Endothelial cell of umbilical vein (primary cell): Measurements from ENCODE around the gene ST6GALNAC4. TPM values are rescaled to one million over a fixed set of nuclear protein-coding genes. Genes with fewer than 3 reads are reported as not detected.
A peak's percentile ranks its signal among the peaks of the same experiment; 100 is the strongest.

Experiments used
- BruUV-seq: library from RNA; stranded (reverse); fragments of 400-500 nt; replicated peaks from 2 replicates; lab custom pipeline; 2021; lab: Mats Ljungman, UMichigan
- CTCF ChIA-PET: fragments of 300-600, 350-600 bp; sonication (Branson Sonifier 250); formaldehyde crosslinking; loops from one replicate; lab custom pipeline; 2021; ENCODE audit warnings: antibody characterized with exemption, inconsistent platforms; lab: Charles Lee
- POLR2A ChIA-PET: fragments of 300-600, 350-600 bp; sonication (Branson Sonifier 250); formaldehyde crosslinking; loops from one replicate; lab custom pipeline; 2021; ENCODE audit warnings: antibody characterized with exemption, inconsistent platforms; lab: Charles Lee
- DNase-seq: peaks from one replicate; pipeline ENCODE4 v3.0.0-alpha.2; 2011; ENCODE audit warnings: low read depth, low spot score
- FAIRE-seq: peaks from 2 replicates; lab custom pipeline; 2011; peaks lifted over from hg19 to GRCh38; lab: Jason Lieb, UNC
- H2AFZ ChIP-seq: 2 replicates; pipeline ENCODE4 v1.6.0; 2012; ENCODE audit warnings: low read depth, low read length, control low read depth, inconsistent platforms
- H3K27ac ChIP-seq: 2 replicates; pipeline ENCODE4 v1.5.1; 2011; ENCODE audit warnings: low read depth, mild to moderate bottlenecking, control low read depth, low read length, moderate library complexity; ENCODE audit not compliant: insufficient read depth
- H3K27me3 ChIP-seq, 2 experiments: 2 replicates each; pipeline versions ENCODE4 v1.6.0 to v1.6.1; 2011; ENCODE audit warnings: low read length in 2 of 2, mixed read lengths in 1 of 2; ENCODE audit not compliant: control insufficient read depth in 2 of 2, insufficient read depth in 2 of 2
- H3K36me3 ChIP-seq, 2 experiments: 2 replicates in 1 of 2; 3 replicates in 1 of 2; pipeline ENCODE4 v1.5.1; 2011; ENCODE audit warnings: low read length in 2 of 2, mild to moderate bottlenecking in 1 of 2, moderate library complexity in 1 of 2; ENCODE audit not compliant: control insufficient read depth in 2 of 2, insufficient read depth in 2 of 2; ENCODE audit errors: extremely low read depth in 1 of 2
- H3K4me1 ChIP-seq: 3 replicates; pipeline ENCODE4 v1.5.1; 2011; ENCODE audit warnings: mild to moderate bottlenecking, low read length; ENCODE audit not compliant: control insufficient read depth, insufficient read depth; ENCODE audit errors: extremely low read depth
- H3K4me2 ChIP-seq: 2 replicates; pipeline ENCODE4 v1.6.1; 2011; ENCODE audit warnings: low read length, control low read depth, mixed read lengths; ENCODE audit not compliant: insufficient read depth
- H3K4me3 ChIP-seq, 3 experiments: fragments of 200-600 bp in 1 of 3; sonication (generic), shearing (Covaris generic) in 1 of 3; replicated peaks in 1 of 3; 2 replicates each; pipeline ENCODE4 v1.5.1; 2011 to 2016; ENCODE audit warnings: control low read depth in 3 of 3, low read length in 3 of 3, mild to moderate bottlenecking in 2 of 3, inconsistent platforms in 1 of 3, low read depth in 1 of 3, moderate library complexity in 1 of 3; ENCODE audit not compliant: insufficient read depth in 1 of 3
- H3K79me2 ChIP-seq: 2 replicates; pipeline ENCODE4 v1.6.0; 2012; ENCODE audit warnings: low read length, inconsistent platforms; ENCODE audit not compliant: control insufficient read depth, insufficient read depth
- H3K9ac ChIP-seq: replicated peaks from 2 replicates; pipeline ENCODE3; 2011; ENCODE audit warnings: low read length, control low read depth; ENCODE audit not compliant: insufficient read depth; ENCODE audit errors: extremely low read depth
- H3K9me1 ChIP-seq: replicated peaks from 3 replicates; pipeline ENCODE4 v1.6.0; 2011; ENCODE audit warnings: mild to moderate bottlenecking, low read length; ENCODE audit not compliant: control insufficient read depth, insufficient read depth; ENCODE audit errors: extremely low read depth
- H3K9me3 ChIP-seq: replicated peaks from 2 replicates; pipeline ENCODE4 v1.5.1; 2012; ENCODE audit warnings: low read length, inconsistent platforms; ENCODE audit not compliant: control insufficient read depth, insufficient read depth
- H4K20me1 ChIP-seq: replicated peaks from 2 replicates; pipeline ENCODE3; 2011; ENCODE audit warnings: mild to moderate bottlenecking, low read length; ENCODE audit not compliant: control insufficient read depth, insufficient read depth; ENCODE audit errors: extremely low read depth
- CTCF ChIP-seq, 2 donors: IDR thresholded peaks; 1 replicate in 1 of 2; 2 replicates in 1 of 2; pipeline ENCODE4 v1.5.1; 2011; ENCODE audit warnings: low read length in 2 of 2, mild to moderate bottlenecking in 2 of 2, moderate library complexity in 2 of 2, control low read depth in 1 of 2, inconsistent platforms in 1 of 2, low read depth in 1 of 2; ENCODE audit not compliant: insufficient read depth in 1 of 2; ENCODE audit errors: extremely low read depth in 1 of 2
- FOS ChIP-seq: IDR thresholded peaks from 2 replicates; pipeline ENCODE4 v1.6.1; 2011; ENCODE audit warnings: mild to moderate bottlenecking, low read length, moderate library complexity, borderline replicate concordance; ENCODE audit not compliant: insufficient read depth
- JUN ChIP-seq: IDR thresholded peaks from 2 replicates; pipeline ENCODE4 v1.6.1; 2011; ENCODE audit warnings: borderline replicate concordance, low read depth; ENCODE audit not compliant: insufficient read length, insufficient read depth
- MAX ChIP-seq: IDR thresholded peaks from 2 replicates; pipeline ENCODE4 v1.6.1; 2011; ENCODE audit not compliant: insufficient read depth, insufficient read length
- dilution Hi-C: fragments of 300-500 bp; cut with MboI; formaldehyde crosslinking; loops from one replicate; pipeline ENCODE4 v1.15.0; 2019; ENCODE audit warnings: low sequenced_read_pairs; ENCODE audit not compliant: extremely low pct_ligation_motif_present
- intact Hi-C: fragments of 100-400 bp; cut with micrococcal nuclease; formaldehyde crosslinking; loops from one replicate; pipeline ENCODE4 v1.10.0; 2022
- polyA plus RNA-seq, 4 experiments: library from polyadenylated mRNA; depleted of rRNA in 3 of 4; stranded (reverse) in 3 of 4; unstranded in 1 of 4; fragments of >200 nt; gene quantifications; 2 replicates each; pipeline versions ENCODE4 v1.2.1 to v1.2.3, GENCODE V29; 2011 to 2012; ENCODE audit warnings: missing spikeins in 1 of 4
- total RNA-seq: library from RNA; stranded (reverse); gene quantifications from 2 replicates; pipeline ENCODE4 v1.2.3, GENCODE V29; 2021

ST6GALNAC4 gene
- total and polyA plus RNA-seq, 2 donors (not counting 3 experiments of a cell fraction or from before 2014, with no cell fraction given): 45.9 to 85.3 TPM

- BruUV-seq: TSS peak; percentile 46
- intact Hi-C loops: no loop called here
- Histone ChIP-seq H3K79me2 (peaks cover 18% of the 10 kb centered on the region), H2AFZ (peak overlapping the region; percentile 10), H4K20me1 (no peaks in the 10 kb centered on the region), H3K27me3 (no peaks in the 10 kb centered on the region), H3K9ac (peak overlapping the region; percentile 44), H3K9me3 (no peaks in the 10 kb centered on the region), H3K9me1 (no peaks in the 10 kb centered on the region), H3K4me3 (peak overlapping the region; percentile 23 to 55 (median 44)), H3K27ac (peak overlapping the region; percentile 26), H3K4me1 (peaks cover 14% of the 10 kb centered on the region), H3K36me3 (peaks cover 0 to 7% of the 10 kb centered on the region in 2 experiments), H3K4me2 (peak overlapping the region; percentile 81)
- FAIRE-seq: no peak
- ChIA-PET POLR2A (no interaction called here), CTCF (interaction anchor here (1.1 to 1.8 kb wide), 2 partner anchors 44 to 142 kb away, joined by 3 to 5 read pairs; partner anchors contain the start of gene TOR2A)
- dilution Hi-C loops: no loop called here
- peak; percentile 18 for DNase-seq
- TF ChIP-seq JUN: no peak
- TF ChIP-seq FOS: no peak
- no peak for TF ChIP-seq CTCF (IDR thresholded peaks at IDR 0.05; ENCODE audit: extremely low read depth in 1 of 2, insufficient read depth in 1 of 2, low read depth in 1 of 2, low read length in 2 of 2)
- no peak for TF ChIP-seq MAX
These were observed 39.9 kb downstream of the ST6GALNAC4 start for GRCh38 chr9:127876764-127877562.
